ENCODE data around the gene WDR72.

GRCh38 chr15:53472883-53473282 is 286.6 kb downstream of the WDR72 start:
- TF ChIP-seq POLR2A (IDR thresholded peaks at IDR 0.05; ENCODE audit: low read depth, low read length) (no peak), TAF1 (IDR thresholded peaks at IDR 0.05; ENCODE audit: borderline replicate concordance, low read depth, low read length) (no peak), POLR2AphosphoS5 (IDR thresholded peaks at IDR 0.05; ENCODE audit: low read depth, low read length) (no peak)
